Measurements from ENCODE around the gene PCNX2. TPM values are rescaled to one million over a fixed set of nuclear protein-coding genes. Genes with fewer than 3 reads are reported as not detected.
A peak's percentile ranks its signal among the peaks of the same experiment; 100 is the strongest.

The PCNX2 gene
- total and polyA plus RNA-seq, 2 experiments from 2014 or later = 42.9 to 88.3 TPM

DNA sequence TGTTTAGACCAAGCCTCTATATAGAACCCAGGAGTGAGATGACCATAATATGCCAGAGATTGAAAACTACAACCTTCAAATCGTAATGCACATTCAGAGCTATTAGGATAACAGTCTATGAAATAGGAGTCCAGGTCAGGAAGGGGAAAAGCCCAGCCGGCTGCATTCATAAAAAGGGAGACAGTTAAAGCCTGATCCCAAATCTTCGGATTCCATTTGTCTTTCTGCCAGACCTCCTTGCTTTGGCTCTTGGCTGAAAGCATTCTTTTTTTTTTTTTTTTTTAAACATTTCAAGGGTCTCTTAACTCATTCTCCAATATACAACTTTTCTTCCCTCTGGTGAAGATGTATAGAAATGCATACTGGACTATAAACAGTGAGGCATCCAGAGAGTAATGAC is 264.0 kb downstream of the PCNX2 start:
- no peaks in the 10 kb centered on the region for H3K27me3 ChIP-seq (ENCODE audit: insufficient read depth)
- H3K4me1 Mint-ChIP-seq = peaks cover 15% of the 10 kb centered on the region
- no peak for ATAC-seq

DNA sequence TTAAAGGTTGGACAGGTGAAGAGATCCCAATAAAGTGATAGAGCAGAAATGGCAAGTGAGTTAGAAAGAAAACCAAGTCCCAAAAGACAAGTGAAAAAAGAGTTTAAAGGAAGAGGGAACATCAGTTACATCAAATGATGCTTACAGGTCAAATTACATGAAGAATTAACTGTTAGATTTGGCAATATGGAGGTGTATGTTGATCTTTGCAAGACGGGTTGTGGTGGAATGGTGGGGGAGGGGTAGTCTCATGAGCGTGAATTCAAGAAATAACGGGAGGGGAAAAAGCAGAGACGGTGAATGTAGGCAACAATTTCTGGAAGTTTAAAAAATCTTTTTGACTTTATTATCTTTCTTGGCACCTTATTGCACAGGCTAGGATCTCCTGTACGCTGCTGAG is 268.5 kb downstream of the PCNX2 start:
- ATAC-seq = no peak

More for the DNA sequence above, 264.0 kb downstream of the PCNX2 start:
- Histone ChIP-seq H3K4me2 (no peak overlapping the region), H2AFZ (no peak overlapping the region), H3K27ac (ENCODE audit: low read depth) (no peak overlapping the region), H3K36me3 (ENCODE audit: insufficient read depth) (no peaks in the 10 kb centered on the region), H3F3A (replicated peaks; ENCODE audit: low read depth) (no peaks in the 10 kb centered on the region), H3K9me2 (ENCODE audit: insufficient read depth) (no peaks in the 10 kb centered on the region), H3K4me1 (ENCODE audit: insufficient read depth) (peaks cover 17% of the 10 kb centered on the region), H3K79me2 (replicated peaks; ENCODE audit: insufficient read depth) (no peaks in the 10 kb centered on the region), H3K4me3 (no peak overlapping the region), H4K20me1 (replicated peaks; ENCODE audit: insufficient read depth) (no peaks in the 10 kb centered on the region)
- Mint-ChIP-seq H3K36me3 (ENCODE audit: low read depth) (peaks cover 16% of the 10 kb centered on the region), H3K4me3 (no peak overlapping the region), H3K27ac (no peak overlapping the region), H3K27me3 (ENCODE audit: insufficient read depth, low read depth, poor library complexity) (peaks cover 3% of the 10 kb centered on the region), H3K9me3 (no peaks in the 10 kb centered on the region)
- no peak for TF ChIP-seq POLR2AphosphoS5 (IDR thresholded peaks at IDR 0.05; ENCODE audit: low read depth)
- TF ChIP-seq CREB1 (CRISPR knock-in tag; IDR thresholded peaks at IDR 0.05; ENCODE audit: low read depth) = no peak
- no peak for TF ChIP-seq STAT1 (IDR thresholded peaks at IDR 0.05; ENCODE audit: unreplicated experiment)
- no peak for TF ChIP-seq JUNB (IDR thresholded peaks at IDR 0.05; ENCODE audit: unreplicated experiment)
- TF ChIP-seq, protein P1, sequence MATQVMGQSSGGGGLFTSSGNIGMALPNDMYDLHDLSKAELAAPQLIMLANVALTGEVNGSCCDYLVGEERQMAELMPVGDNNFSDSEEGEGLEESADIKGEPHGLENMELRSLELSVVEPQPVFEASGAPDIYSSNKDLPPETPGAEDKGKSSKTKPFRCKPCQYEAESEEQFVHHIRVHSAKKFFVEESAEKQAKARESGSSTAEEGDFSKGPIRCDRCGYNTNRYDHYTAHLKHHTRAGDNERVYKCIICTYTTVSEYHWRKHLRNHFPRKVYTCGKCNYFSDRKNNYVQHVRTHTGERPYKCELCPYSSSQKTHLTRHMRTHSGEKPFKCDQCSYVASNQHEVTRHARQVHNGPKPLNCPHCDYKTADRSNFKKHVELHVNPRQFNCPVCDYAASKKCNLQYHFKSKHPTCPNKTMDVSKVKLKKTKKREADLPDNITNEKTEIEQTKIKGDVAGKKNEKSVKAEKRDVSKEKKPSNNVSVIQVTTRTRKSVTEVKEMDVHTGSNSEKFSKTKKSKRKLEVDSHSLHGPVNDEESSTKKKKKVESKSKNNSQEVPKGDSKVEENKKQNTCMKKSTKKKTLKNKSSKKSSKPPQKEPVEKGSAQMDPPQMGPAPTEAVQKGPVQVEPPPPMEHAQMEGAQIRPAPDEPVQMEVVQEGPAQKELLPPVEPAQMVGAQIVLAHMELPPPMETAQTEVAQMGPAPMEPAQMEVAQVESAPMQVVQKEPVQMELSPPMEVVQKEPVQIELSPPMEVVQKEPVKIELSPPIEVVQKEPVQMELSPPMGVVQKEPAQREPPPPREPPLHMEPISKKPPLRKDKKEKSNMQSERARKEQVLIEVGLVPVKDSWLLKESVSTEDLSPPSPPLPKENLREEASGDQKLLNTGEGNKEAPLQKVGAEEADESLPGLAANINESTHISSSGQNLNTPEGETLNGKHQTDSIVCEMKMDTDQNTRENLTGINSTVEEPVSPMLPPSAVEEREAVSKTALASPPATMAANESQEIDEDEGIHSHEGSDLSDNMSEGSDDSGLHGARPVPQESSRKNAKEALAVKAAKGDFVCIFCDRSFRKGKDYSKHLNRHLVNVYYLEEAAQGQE (IDR thresholded peaks at IDR 0.05; ENCODE audit: unreplicated experiment) = no peak
- TF ChIP-seq, protein P2, sequence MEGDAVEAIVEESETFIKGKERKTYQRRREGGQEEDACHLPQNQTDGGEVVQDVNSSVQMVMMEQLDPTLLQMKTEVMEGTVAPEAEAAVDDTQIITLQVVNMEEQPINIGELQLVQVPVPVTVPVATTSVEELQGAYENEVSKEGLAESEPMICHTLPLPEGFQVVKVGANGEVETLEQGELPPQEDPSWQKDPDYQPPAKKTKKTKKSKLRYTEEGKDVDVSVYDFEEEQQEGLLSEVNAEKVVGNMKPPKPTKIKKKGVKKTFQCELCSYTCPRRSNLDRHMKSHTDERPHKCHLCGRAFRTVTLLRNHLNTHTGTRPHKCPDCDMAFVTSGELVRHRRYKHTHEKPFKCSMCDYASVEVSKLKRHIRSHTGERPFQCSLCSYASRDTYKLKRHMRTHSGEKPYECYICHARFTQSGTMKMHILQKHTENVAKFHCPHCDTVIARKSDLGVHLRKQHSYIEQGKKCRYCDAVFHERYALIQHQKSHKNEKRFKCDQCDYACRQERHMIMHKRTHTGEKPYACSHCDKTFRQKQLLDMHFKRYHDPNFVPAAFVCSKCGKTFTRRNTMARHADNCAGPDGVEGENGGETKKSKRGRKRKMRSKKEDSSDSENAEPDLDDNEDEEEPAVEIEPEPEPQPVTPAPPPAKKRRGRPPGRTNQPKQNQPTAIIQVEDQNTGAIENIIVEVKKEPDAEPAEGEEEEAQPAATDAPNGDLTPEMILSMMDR (conservative IDR thresholded peaks at IDR 0.05; ENCODE audit: low read depth in 2 of 2) = no peak
- TF ChIP-seq EZH2phosphoT487 (IDR thresholded peaks at IDR 0.05; ENCODE audit: unreplicated experiment) = no peak
- DNase-seq (ENCODE audit: low spot score) = no peak

More for the DNA sequence above, 268.5 kb downstream of the PCNX2 start:
- H4K20me1 ChIP-seq (replicated peaks; ENCODE audit: insufficient read depth) = no peaks in the 10 kb centered on the region
- no peaks in the 10 kb centered on the region; the same call in 2 of the 3 replicates for H3K9me3 Mint-ChIP-seq
- H3K27me3 ChIP-seq (ENCODE audit: insufficient read depth) = no peaks in the 10 kb centered on the region
- H3K9me2 ChIP-seq (ENCODE audit: insufficient read depth) = no peaks in the 10 kb centered on the region
- H3K4me2 ChIP-seq = no peak overlapping the region
- peaks cover 30% of the 10 kb centered on the region for H3K4me1 Mint-ChIP-seq
- no peaks in the 10 kb centered on the region for H3K79me2 ChIP-seq (replicated peaks; ENCODE audit: insufficient read depth)
- TF ChIP-seq ZNF114 (CRISPR knock-in tag; IDR thresholded peaks at IDR 0.05) = no peak
- TF ChIP-seq, protein P2 (conservative IDR thresholded peaks at IDR 0.05; ENCODE audit: low read depth in 2 of 2) = no peak
- no peak for TF ChIP-seq POLR2AphosphoS5 (IDR thresholded peaks at IDR 0.05; ENCODE audit: low read depth)
- no peaks in the 10 kb centered on the region; the same call in 1 of the 2 replicates for H3K36me3 ChIP-seq (ENCODE audit: insufficient read depth)
- H3K27me3 Mint-ChIP-seq (ENCODE audit: insufficient read depth, low read depth, poor library complexity) = peaks cover 9% of the 10 kb centered on the region
- H3K27ac ChIP-seq (ENCODE audit: low read depth) = no peak overlapping the region
- H3K36me3 Mint-ChIP-seq (ENCODE audit: low read depth) = peaks cover 16% of the 10 kb centered on the region
- DNase-seq (ENCODE audit: low spot score) = peak; percentile 31
- H3K4me3 Mint-ChIP-seq = no peak overlapping the region
- H3K4me3 ChIP-seq = no peak overlapping the region
- no peak overlapping the region for H3K27ac Mint-ChIP-seq
- H3K4me1 ChIP-seq (ENCODE audit: insufficient read depth) = peaks cover 23% of the 10 kb centered on the region
- H2AFZ ChIP-seq = no peak overlapping the region
- no peaks in the 10 kb centered on the region for H3F3A ChIP-seq (replicated peaks; ENCODE audit: low read depth)
